ENCODE results near the gene PTPN13. TPM values are rescaled to one million over a fixed set of nuclear protein-coding genes. Genes with fewer than 3 reads are reported as not detected.
"Not testable (repeated sequence)": the region's sequence is repeated elsewhere in the genome, so short reads cannot be mapped to it uniquely, and the experiment has no call there.

Gene PTPN13
- total RNA-seq, 1 donor = 70.2 TPM

DNA sequence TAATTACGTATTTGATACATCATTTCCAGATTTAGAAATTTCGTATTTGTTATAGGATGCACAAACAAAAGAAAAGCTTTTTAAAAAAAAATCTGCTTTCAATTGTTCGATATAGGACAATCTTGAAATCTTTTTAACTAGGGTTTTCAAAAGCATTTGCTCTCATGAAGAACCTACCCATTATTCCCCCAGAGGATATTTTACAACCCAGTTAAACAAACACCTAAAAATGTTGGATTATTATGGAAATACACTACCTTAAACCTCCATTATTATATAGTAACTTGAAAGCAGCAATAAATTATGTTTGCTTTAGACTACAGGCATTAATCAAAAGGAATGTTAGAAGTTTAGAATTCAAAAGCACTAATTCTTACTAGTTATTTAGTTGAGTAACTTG is 110.5 kb downstream of the PTPN13 start:
- Histone ChIP-seq H3K79me2 (ENCODE audit: insufficient read depth, low read length) (no peaks in the 10 kb centered on the region), H3K27ac (ENCODE audit: low read depth, low read length) (no peak overlapping the region), H3K4me1 (ENCODE audit: insufficient read depth, low read length) (no peaks in the 10 kb centered on the region), H3K4me3 (ENCODE audit: insufficient read depth, low read length) (no peak overlapping the region), H2AFZ (ENCODE audit: low read length) (no peak overlapping the region), H3K9me3 (ENCODE audit: low read depth, low read length) (no peaks in the 10 kb centered on the region), H3K27me3 (ENCODE audit: insufficient read depth, low read length) (no peaks in the 10 kb centered on the region), H4K20me1 (ENCODE audit: insufficient read depth, low read length) (no peaks in the 10 kb centered on the region), H3K4me2 (ENCODE audit: insufficient read depth, low read length) (no peak overlapping the region), H3K36me3 (ENCODE audit: insufficient read depth, low read length) (no peaks in the 10 kb centered on the region)
- DNase-seq (ENCODE audit: insufficient read length, low spot score, missing footprints) = no peak
- TF ChIP-seq, protein P1, sequence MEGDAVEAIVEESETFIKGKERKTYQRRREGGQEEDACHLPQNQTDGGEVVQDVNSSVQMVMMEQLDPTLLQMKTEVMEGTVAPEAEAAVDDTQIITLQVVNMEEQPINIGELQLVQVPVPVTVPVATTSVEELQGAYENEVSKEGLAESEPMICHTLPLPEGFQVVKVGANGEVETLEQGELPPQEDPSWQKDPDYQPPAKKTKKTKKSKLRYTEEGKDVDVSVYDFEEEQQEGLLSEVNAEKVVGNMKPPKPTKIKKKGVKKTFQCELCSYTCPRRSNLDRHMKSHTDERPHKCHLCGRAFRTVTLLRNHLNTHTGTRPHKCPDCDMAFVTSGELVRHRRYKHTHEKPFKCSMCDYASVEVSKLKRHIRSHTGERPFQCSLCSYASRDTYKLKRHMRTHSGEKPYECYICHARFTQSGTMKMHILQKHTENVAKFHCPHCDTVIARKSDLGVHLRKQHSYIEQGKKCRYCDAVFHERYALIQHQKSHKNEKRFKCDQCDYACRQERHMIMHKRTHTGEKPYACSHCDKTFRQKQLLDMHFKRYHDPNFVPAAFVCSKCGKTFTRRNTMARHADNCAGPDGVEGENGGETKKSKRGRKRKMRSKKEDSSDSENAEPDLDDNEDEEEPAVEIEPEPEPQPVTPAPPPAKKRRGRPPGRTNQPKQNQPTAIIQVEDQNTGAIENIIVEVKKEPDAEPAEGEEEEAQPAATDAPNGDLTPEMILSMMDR (IDR thresholded peaks at IDR 0.05; ENCODE audit: extremely low read depth, low read depth, low read length) = no peak

DNA sequence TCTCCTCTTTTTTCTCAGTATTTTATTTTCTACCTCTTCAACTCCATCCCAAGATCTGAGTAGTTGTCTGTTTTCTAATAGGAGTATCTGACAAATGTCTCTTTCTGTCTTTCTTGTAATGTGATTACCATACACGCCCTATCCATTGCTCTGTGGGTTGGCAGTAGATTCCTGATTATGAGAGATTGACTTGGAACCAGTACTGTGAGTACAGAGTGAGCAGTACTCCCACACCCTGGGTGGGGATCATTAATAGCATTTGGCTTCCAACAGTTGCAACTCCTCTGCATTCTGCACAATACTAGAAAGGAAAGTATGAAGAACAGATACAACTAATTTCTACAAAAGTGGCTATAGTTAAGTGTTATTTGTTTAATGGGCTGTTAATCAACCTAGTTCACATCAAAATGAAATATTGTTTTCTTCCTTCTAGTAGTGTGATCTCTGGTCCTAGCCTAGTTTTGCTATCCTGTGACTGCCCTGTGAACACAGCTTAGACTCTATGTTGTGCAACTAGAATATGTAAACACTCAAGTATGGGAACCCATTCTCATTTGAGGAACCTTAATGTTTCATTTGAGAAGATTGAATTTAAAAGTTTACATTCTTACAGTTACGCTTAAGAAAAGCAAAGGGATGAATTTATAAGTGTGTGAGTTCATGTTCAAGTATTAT is 112.9 kb downstream of the PTPN13 start:
- H3K4me3 ChIP-seq (ENCODE audit: insufficient read depth, low read length) = no peak overlapping the region
- no peaks in the 10 kb centered on the region for H3K36me3 ChIP-seq (ENCODE audit: insufficient read depth, low read length)
- H3K4me2 ChIP-seq (ENCODE audit: insufficient read depth, low read length) = no peak overlapping the region
- H3K27ac ChIP-seq (ENCODE audit: low read depth, low read length) = no peak overlapping the region
- no peaks in the 10 kb centered on the region for H3K27me3 ChIP-seq (ENCODE audit: insufficient read depth, low read length)
- TF ChIP-seq, protein P1 (IDR thresholded peaks at IDR 0.05; ENCODE audit: extremely low read depth, low read depth, low read length) = no peak
- H4K20me1 ChIP-seq (ENCODE audit: insufficient read depth, low read length) = no peaks in the 10 kb centered on the region
- H3K79me2 ChIP-seq (ENCODE audit: insufficient read depth, low read length) = no peaks in the 10 kb centered on the region
- H2AFZ ChIP-seq (ENCODE audit: low read length) = no peak overlapping the region
- H3K9me3 ChIP-seq (ENCODE audit: low read depth, low read length) = no peaks in the 10 kb centered on the region
- DNase-seq (ENCODE audit: insufficient read length, low spot score, missing footprints) = peak; percentile 27
- no peaks in the 10 kb centered on the region for H3K4me1 ChIP-seq (ENCODE audit: insufficient read depth, low read length)

DNA sequence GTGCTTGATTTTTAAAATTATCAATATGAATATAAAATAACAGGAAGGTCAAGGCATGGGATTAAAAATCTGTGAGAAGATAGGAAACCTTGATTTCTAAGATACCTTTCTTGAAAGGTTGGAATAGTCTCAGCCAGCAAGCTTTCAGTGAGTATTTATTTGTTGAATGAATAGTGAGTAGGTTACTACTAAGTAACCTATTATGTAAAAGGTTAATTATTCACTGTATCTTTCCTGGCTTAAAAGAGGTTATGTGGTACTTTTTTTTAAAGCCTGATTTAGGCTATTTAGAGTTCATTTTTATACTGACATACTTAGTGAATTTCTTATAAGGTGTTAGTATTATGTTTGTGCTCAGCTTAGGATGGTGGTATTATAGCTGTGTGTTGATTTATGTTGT is 123.5 kb downstream of the PTPN13 start:
- Histone ChIP-seq H4K20me1 (ENCODE audit: insufficient read depth, low read length) (no peaks in the 10 kb centered on the region), H3K27ac (ENCODE audit: low read depth, low read length) (no peak overlapping the region), H3K9me3 (ENCODE audit: low read depth, low read length) (no peaks in the 10 kb centered on the region), H3K4me3 (ENCODE audit: insufficient read depth, low read length) (no peak overlapping the region), H3K4me1 (ENCODE audit: insufficient read depth, low read length) (peaks cover 12% of the 10 kb centered on the region), H3K4me2 (ENCODE audit: insufficient read depth, low read length) (no peak overlapping the region), H2AFZ (ENCODE audit: low read length) (no peak overlapping the region), H3K79me2 (ENCODE audit: insufficient read depth, low read length) (no peaks in the 10 kb centered on the region), H3K27me3 (ENCODE audit: insufficient read depth, low read length) (no peaks in the 10 kb centered on the region), H3K36me3 (ENCODE audit: insufficient read depth, low read length) (peaks cover 4% of the 10 kb centered on the region)
- TF ChIP-seq, protein P1 (IDR thresholded peaks at IDR 0.05; ENCODE audit: extremely low read depth, low read depth, low read length) = no peak
- no peak for DNase-seq (ENCODE audit: insufficient read length, low spot score, missing footprints)

DNA sequence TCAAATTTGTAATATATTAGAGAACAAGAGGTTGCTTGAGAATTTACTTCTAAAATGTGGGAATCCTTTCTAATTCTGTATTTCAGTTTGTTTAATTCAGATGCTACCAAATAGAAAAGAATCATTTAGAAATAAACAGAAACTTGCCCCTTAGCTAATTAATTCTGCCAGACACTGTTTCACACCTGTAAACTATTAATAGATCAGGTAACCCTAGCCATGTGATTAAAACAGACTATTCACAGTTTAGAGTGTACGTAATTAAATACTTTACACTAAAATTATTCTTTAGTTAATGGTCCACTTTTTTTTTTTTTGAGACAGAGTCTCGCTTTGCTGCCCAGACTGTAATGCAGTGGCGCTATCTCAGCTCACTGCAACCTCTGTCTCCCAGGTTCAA is 124.0 kb downstream of the PTPN13 start:
- no peak for DNase-seq (ENCODE audit: insufficient read length, low spot score, missing footprints)
- H3K4me2 ChIP-seq (ENCODE audit: insufficient read depth, low read length) = no peak overlapping the region
- peaks cover 9% of the 10 kb centered on the region for H3K36me3 ChIP-seq (ENCODE audit: insufficient read depth, low read length)
- no peaks in the 10 kb centered on the region for H3K9me3 ChIP-seq (ENCODE audit: low read depth, low read length)
- H3K4me1 ChIP-seq (ENCODE audit: insufficient read depth, low read length) = peaks cover 12% of the 10 kb centered on the region
- no peak overlapping the region for H3K4me3 ChIP-seq (ENCODE audit: insufficient read depth, low read length)
- TF ChIP-seq, protein P1 (IDR thresholded peaks at IDR 0.05; ENCODE audit: extremely low read depth, low read depth, low read length) = no peak
- no peaks in the 10 kb centered on the region for H4K20me1 ChIP-seq (ENCODE audit: insufficient read depth, low read length)
- no peaks in the 10 kb centered on the region for H3K79me2 ChIP-seq (ENCODE audit: insufficient read depth, low read length)
- H3K27ac ChIP-seq (ENCODE audit: low read depth, low read length) = no peak overlapping the region
- no peaks in the 10 kb centered on the region for H3K27me3 ChIP-seq (ENCODE audit: insufficient read depth, low read length)
- no peak overlapping the region for H2AFZ ChIP-seq (ENCODE audit: low read length)

DNA sequence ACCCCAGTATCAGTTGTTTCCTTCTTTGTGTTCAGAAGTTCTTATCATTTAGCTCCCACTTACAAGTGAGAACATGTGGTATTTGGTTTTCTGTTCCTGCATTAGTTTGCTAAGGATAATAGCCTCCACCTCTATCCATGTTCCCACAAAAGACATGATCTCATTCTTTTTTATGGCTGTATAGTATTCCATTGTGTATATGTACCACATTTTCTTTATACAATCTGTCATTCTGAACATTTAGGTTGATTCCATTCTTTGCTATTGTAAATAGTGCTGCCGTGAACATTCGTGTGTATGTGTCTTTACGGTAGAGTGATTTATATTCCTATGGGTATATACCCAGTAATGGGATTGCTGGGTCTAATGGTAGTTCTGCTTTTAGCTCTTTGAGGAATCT is 125.0 kb downstream of the PTPN13 start:
- not testable (repeated sequence) for H3K4me2 ChIP-seq (ENCODE audit: insufficient read depth, low read length); DNase-seq (ENCODE audit: insufficient read length, low spot score, missing footprints); H4K20me1 ChIP-seq (ENCODE audit: insufficient read depth, low read length); H3K27me3 ChIP-seq (ENCODE audit: insufficient read depth, low read length); H3K9me3 ChIP-seq (ENCODE audit: low read depth, low read length); H2AFZ ChIP-seq (ENCODE audit: low read length); H3K4me3 ChIP-seq (ENCODE audit: insufficient read depth, low read length); H3K79me2 ChIP-seq (ENCODE audit: insufficient read depth, low read length); H3K27ac ChIP-seq (ENCODE audit: low read depth, low read length)
- Histone ChIP-seq H3K4me1 (ENCODE audit: insufficient read depth, low read length) (peaks cover 12% of the 10 kb centered on the region), H3K36me3 (ENCODE audit: insufficient read depth, low read length) (peaks cover 12% of the 10 kb centered on the region)

Data from osteoblast (primary cell).